ENCODE results near the gene IAPP.

The IAPP gene

GRCh38 chr12:21428241-21428640 lies 55.5 kb downstream of the IAPP start:
- H3K4me3 ChIP-seq (ENCODE audit: low read depth, low read length): no peak overlapping the region
- TF ChIP-seq CTCF (IDR thresholded peaks at IDR 0.05; ENCODE audit: low read depth, low read length): no peak
